HG03442 (cell line): ENCODE results near the gene PPP1R8.

Experiments used
- ATAC-seq: cut with Tn5 transposase; IDR thresholded peaks from one replicate; pipeline ENCODE4 v1.9.1; 2021; ENCODE audit warnings: mild to moderate bottlenecking, moderate library complexity; ENCODE audit not compliant: unreplicated experiment

PPP1R8 gene

GRCh38 chr1:27889506-27889905, 58.9 kb downstream of the PPP1R8 start:
- no peak for ATAC-seq

DNA sequence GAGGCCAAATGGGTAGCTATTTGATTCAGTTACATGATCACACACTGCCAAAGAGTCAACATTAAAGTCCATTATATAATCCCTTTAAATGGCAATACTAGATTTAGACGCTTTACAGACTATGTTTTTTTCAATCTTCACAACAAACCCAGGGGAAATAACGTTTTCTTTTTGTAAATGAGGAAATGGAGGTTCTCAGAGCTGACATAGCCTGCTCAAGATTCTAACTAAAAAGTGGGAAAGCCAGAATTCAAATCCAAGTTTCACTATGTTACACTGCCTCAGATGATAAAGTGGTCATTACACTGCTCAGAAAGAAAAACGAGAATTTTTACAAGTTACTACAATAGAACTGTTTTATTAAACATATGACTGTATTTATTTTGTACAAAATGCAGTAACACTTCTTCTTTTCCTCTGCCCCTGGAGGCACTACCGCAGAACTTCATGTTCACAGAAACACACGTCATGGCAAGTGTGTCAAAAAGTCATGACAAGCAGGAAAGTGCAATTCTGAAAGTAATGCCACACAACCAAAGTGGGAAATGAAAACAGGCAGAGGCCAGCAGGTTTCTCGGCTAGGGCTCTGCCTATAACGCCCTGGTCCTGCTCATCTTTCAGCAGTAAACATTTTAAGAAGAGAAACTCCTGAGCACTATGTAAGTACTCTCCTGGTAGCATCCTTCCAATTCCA, 60.8 kb downstream of the PPP1R8 start:
- ATAC-seq: no peak

GRCh38 chr1:27894521-27894920, 63.9 kb downstream of the PPP1R8 start:
- no peak for ATAC-seq
